HL-60/S4 treated with phorbol 12-myristate 13-acetate at 8.2 ng/mL for 4 days and 3 days (cell line): Measurements from ENCODE around the gene TLCD3B.

Experiments used
- in situ Hi-C: fragments of 300-500 bp; cut with MboI; formaldehyde crosslinking; loops from 2 replicates; pipeline ENCODE4 v1.15.0; 2022; ENCODE audit warnings: low sequenced_read_pairs

TLCD3B gene

GRCh38 chr16:29977063-29977825 is 53.8 kb downstream of the TLCD3B start:
- in situ Hi-C loops: no loop called here

GRCh38 chr16:29975811-29976511 is 55.1 kb downstream of the TLCD3B start:
- in situ Hi-C loops: no loop called here

- in situ Hi-C loops: no loop called here
Measured at GRCh38 chr16:29975134-29975538, 55.9 kb downstream of the TLCD3B start.
